ENCODE data around the gene TRIOBP. TPM values are rescaled to one million over a fixed set of nuclear protein-coding genes. Genes with fewer than 3 reads are reported as not detected.
A peak's percentile ranks its signal among the peaks of the same experiment; 100 is the strongest.
"Not testable (repeated sequence)": the region's sequence is repeated elsewhere in the genome, so short reads cannot be mapped to it uniquely, and the experiment has no call there.

TRIOBP gene
- total RNA-seq, 6 experiments from 2014 or later = 74.3 to 92.5 (median 91.6) TPM

GRCh38 chr22:37796079-37796478, 99.2 kb downstream of the TRIOBP start:
- H3K4me3 Mint-ChIP-seq = no peak overlapping the region
- H3K27me3 Mint-ChIP-seq (ENCODE audit: insufficient read depth) = peaks cover 3% of the 10 kb centered on the region
- TF ChIP-seq CTCF (IDR thresholded peaks at IDR 0.05) = no peak
- H3K36me3 Mint-ChIP-seq (ENCODE audit: low read depth) = no peaks in the 10 kb centered on the region
- no peak for DNase-seq
- peaks cover 6% of the 10 kb centered on the region for H3K4me1 Mint-ChIP-seq (ENCODE audit: low read depth)
- H3K9me3 Mint-ChIP-seq = no peaks in the 10 kb centered on the region
- H3K27ac Mint-ChIP-seq = no peak overlapping the region

- H3K9me3 Mint-ChIP-seq; H3K36me3 Mint-ChIP-seq (ENCODE audit: low read depth); H3K4me3 Mint-ChIP-seq; H3K4me1 Mint-ChIP-seq (ENCODE audit: low read depth); DNase-seq; H3K27ac Mint-ChIP-seq; H3K27me3 Mint-ChIP-seq (ENCODE audit: insufficient read depth): not testable (repeated sequence)
Observed at GRCh38 chr22:37797259-37797658, 100.4 kb downstream of the TRIOBP start.

GRCh38 chr22:37797874-37798500, 101.1 kb downstream of the TRIOBP start:
- H3K4me3 Mint-ChIP-seq = no peak overlapping the region
- peak; percentile 12; the same call in 1 of the 2 replicates for TF ChIP-seq CTCF (IDR thresholded peaks at IDR 0.05)

GRCh38 chr22:37799979-37800378, 103.1 kb downstream of the TRIOBP start:
- H3K36me3 Mint-ChIP-seq (ENCODE audit: low read depth); H3K9me3 Mint-ChIP-seq; DNase-seq; H3K27ac Mint-ChIP-seq; H3K27me3 Mint-ChIP-seq (ENCODE audit: insufficient read depth); H3K4me3 Mint-ChIP-seq: not testable (repeated sequence)
- H3K4me1 Mint-ChIP-seq (ENCODE audit: low read depth) = peaks cover 18% of the 10 kb centered on the region

More at GRCh38 chr22:37797874-37798500, 101.1 kb downstream of the TRIOBP start:
- Mint-ChIP-seq H3K4me1 (ENCODE audit: low read depth) (peaks cover 8% of the 10 kb centered on the region), H3K36me3 (ENCODE audit: low read depth) (no peaks in the 10 kb centered on the region), H3K27me3 (ENCODE audit: insufficient read depth) (peaks cover 3% of the 10 kb centered on the region), H3K27ac (no peak overlapping the region), H3K9me3 (no peaks in the 10 kb centered on the region)
- no peak for DNase-seq

- Mint-ChIP-seq H3K27ac (no peak overlapping the region), H3K27me3 (ENCODE audit: insufficient read depth) (peaks cover 6% of the 10 kb centered on the region), H3K4me1 (ENCODE audit: low read depth) (peaks cover 36% of the 10 kb centered on the region), H3K4me3 (peak overlapping the region; percentile 80), H3K36me3 (ENCODE audit: low read depth) (no peaks in the 10 kb centered on the region; the same call in 1 of the 2 replicates), H3K9me3 (no peaks in the 10 kb centered on the region)
- no peak for DNase-seq
- no peak for TF ChIP-seq CTCF (IDR thresholded peaks at IDR 0.05)
Observed at GRCh38 chr22:37801946-37802309, 105.1 kb downstream of the TRIOBP start.

- no peak for DNase-seq
- Mint-ChIP-seq H3K27me3 (ENCODE audit: insufficient read depth) (peaks cover 6% of the 10 kb centered on the region), H3K36me3 (ENCODE audit: low read depth) (no peaks in the 10 kb centered on the region; the same call in 1 of the 2 replicates), H3K4me1 (ENCODE audit: low read depth) (peaks cover 42% of the 10 kb centered on the region), H3K4me3 (peak overlapping the region; percentile 80), H3K9me3 (no peaks in the 10 kb centered on the region), H3K27ac (peak overlapping the region; percentile 29)
- TF ChIP-seq CTCF (IDR thresholded peaks at IDR 0.05) = no peak; the same call in none of the 2 replicates
Observed at GRCh38 chr22:37802310-37803194, 105.7 kb downstream of the TRIOBP start.
